ENCODE measurements around the gene SLC39A6. TPM values are rescaled to one million over a fixed set of nuclear protein-coding genes. Genes with fewer than 3 reads are reported as not detected.

The SLC39A6 gene
- 80.9 and 150 TPM in 2 replicates for total RNA-seq

GRCh38 chr18:36129300-36130038 lies at the start of gene SLC39A6, which contains the start of gene ELP2:
SLC39A6 (minus strand) TSS chr18:36129340; CDS start chr18:36127007, 2,333 bp downstream.
ELP2 (plus strand) TSS chr18:36129899; CDS start chr18:36129934, 35 bp downstream.

GRCh38 chr18:36067055-36067957 lies 61.8 kb downstream of the SLC39A6 start, which contains the start of gene RPRD1A:
RPRD1A (minus strand) TSS chr18:36067559; CDS start chr18:36067404, 155 bp downstream.

Other genes starting within 250 kb of the SLC39A6 start
- 59.5 and 63.3 TPM in 2 replicates for gene RPRD1A, start 61.8 kb downstream of the SLC39A6 start, total RNA-seq
- 77.8 and 122 TPM in 2 replicates for gene ELP2, start 559 bp upstream of the SLC39A6 start, total RNA-seq
- 2.9 and 4.8 TPM in 2 replicates for gene MOCOS, start 58.2 kb upstream of the SLC39A6 start, total RNA-seq
- gene FHOD3, start 168.4 kb upstream of the SLC39A6 start, total RNA-seq, result 2.3 and 9.9 TPM in 2 replicates